SK-N-MC (cell line): ENCODE results near the gene IL4R.

Experiments used
- DNase-seq: peaks from one replicate; pipeline ENCODE4 v3.0.0-alpha.2; 2011; ENCODE audit warnings: low read depth, low spot score
- H3K27ac ChIP-seq: fragments of 200-600 bp; sonication (generic); 2 replicates; pipeline ENCODE4 v1.5.1; 2016; ENCODE audit warnings: mixed run types
- H3K36me3 ChIP-seq: fragments of 200-600 bp; sonication (generic); 2 replicates; pipeline ENCODE4 v1.6.1; 2017; ENCODE audit warnings: antibody characterized with exemption, low read length, mixed read lengths; ENCODE audit not compliant: insufficient read depth
- H3K4me3 ChIP-seq: fragments of 200-600 bp; sonication (generic); 2 replicates; pipeline ENCODE4 v1.5.1; 2016
- H3K9ac ChIP-seq: fragments of 200-600 bp; sonication (generic); 2 replicates; pipeline ENCODE4 v1.8.0; 2017; ENCODE audit warnings: mixed run types, mixed read lengths; ENCODE audit not compliant: insufficient read length
- H3K9me3 ChIP-seq: fragments of 200-600 bp; sonication (generic); 2 replicates; pipeline ENCODE4 v1.6.1; 2017; ENCODE audit warnings: low read depth, mild to moderate bottlenecking, antibody characterized with exemption, low read length, moderate library complexity, mixed read lengths
- EZH2 ChIP-seq: fragments of 200-600 bp; sonication (generic); IDR thresholded peaks from one replicate; pipeline ENCODE4 v1.6.1; 2017; ENCODE audit warnings: antibody characterized with exemption
- FOXP2 ChIP-seq: optimal IDR thresholded peaks from 2 replicates; pipeline ENCODE3; 2011; ENCODE audit warnings: mild to moderate bottlenecking, moderate library complexity; ENCODE audit not compliant: insufficient read depth; ENCODE audit errors: extremely low read length, control extremely low read depth
- POLR2AphosphoS5 ChIP-seq: IDR thresholded peaks from 2 replicates; pipeline ENCODE4 v1.6.1; 2012; ENCODE audit warnings: mild to moderate bottlenecking, low read depth, low read length, borderline replicate concordance

IL4R gene

GRCh38 chr16:27402569-27402963 is 88.8 kb downstream of the IL4R start:
- no peaks in the 10 kb centered on the region for H3K9me3 ChIP-seq
- no peaks in the 10 kb centered on the region for H3K36me3 ChIP-seq
- DNase-seq, result no peak
- no peak overlapping the region for H3K27ac ChIP-seq
- no peak overlapping the region for H3K4me3 ChIP-seq
- no peak overlapping the region for H3K9ac ChIP-seq
- no peak for TF ChIP-seq EZH2
- no peak for TF ChIP-seq POLR2AphosphoS5
- TF ChIP-seq FOXP2, result no peak

DNA sequence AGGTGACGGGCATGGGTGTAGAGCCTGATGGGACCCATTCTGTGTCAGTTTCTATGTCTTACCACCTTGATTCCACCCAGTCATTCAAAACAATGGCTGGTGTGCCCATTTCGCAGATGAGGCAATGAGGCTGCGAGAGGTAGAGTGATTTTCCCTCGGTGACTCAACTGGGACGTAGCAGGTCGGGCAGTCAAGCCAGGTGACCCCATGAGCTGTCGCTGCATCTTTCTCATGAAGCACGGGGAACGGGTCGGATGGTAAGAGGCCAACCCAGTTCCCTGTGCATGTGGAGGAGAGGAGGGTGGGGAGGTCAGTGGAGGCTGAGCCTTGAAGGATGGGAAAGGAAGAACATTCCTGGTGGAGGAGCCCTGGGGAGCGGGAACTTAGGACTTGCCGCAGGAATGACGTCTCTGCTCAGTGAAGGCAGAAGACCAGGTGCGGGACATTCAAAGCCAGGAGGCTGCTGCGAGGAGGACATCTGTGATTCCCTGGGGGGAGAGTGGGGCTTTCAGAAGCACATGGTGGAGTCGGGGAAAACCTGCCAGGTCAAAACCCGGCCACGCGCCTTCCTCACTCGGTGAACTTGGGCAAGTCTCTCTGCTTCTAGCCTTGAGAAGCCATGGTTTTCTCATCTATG is 89.3 kb downstream of the IL4R start:
- Histone ChIP-seq H3K9ac (no peak overlapping the region), H3K4me3 (no peak overlapping the region), H3K9me3 (no peaks in the 10 kb centered on the region), H3K27ac (no peak overlapping the region), H3K36me3 (no peaks in the 10 kb centered on the region)
- TF ChIP-seq EZH2, result no peak
- TF ChIP-seq POLR2AphosphoS5, result no peak
- TF ChIP-seq FOXP2, result no peak
- no peak for DNase-seq

GRCh38 chr16:27403601-27403992 is 89.8 kb downstream of the IL4R start:
- Histone ChIP-seq H3K36me3 (no peaks in the 10 kb centered on the region), H3K9me3 (no peaks in the 10 kb centered on the region), H3K4me3 (no peak overlapping the region), H3K27ac (no peak overlapping the region), H3K9ac (no peak overlapping the region)
- TF ChIP-seq POLR2AphosphoS5 (no peak), FOXP2 (no peak), EZH2 (no peak)
- no peak for DNase-seq

GRCh38 chr16:27404163-27404823 is 90.5 kb downstream of the IL4R start:
- no peak for TF ChIP-seq POLR2AphosphoS5
- no peak for TF ChIP-seq FOXP2
- TF ChIP-seq EZH2, result no peak
- H3K9ac ChIP-seq, result no peak overlapping the region
- H3K9me3 ChIP-seq, result no peaks in the 10 kb centered on the region
- H3K27ac ChIP-seq, result no peak overlapping the region
- no peak overlapping the region for H3K4me3 ChIP-seq
- H3K36me3 ChIP-seq, result no peaks in the 10 kb centered on the region
- DNase-seq, result no peak

DNA sequence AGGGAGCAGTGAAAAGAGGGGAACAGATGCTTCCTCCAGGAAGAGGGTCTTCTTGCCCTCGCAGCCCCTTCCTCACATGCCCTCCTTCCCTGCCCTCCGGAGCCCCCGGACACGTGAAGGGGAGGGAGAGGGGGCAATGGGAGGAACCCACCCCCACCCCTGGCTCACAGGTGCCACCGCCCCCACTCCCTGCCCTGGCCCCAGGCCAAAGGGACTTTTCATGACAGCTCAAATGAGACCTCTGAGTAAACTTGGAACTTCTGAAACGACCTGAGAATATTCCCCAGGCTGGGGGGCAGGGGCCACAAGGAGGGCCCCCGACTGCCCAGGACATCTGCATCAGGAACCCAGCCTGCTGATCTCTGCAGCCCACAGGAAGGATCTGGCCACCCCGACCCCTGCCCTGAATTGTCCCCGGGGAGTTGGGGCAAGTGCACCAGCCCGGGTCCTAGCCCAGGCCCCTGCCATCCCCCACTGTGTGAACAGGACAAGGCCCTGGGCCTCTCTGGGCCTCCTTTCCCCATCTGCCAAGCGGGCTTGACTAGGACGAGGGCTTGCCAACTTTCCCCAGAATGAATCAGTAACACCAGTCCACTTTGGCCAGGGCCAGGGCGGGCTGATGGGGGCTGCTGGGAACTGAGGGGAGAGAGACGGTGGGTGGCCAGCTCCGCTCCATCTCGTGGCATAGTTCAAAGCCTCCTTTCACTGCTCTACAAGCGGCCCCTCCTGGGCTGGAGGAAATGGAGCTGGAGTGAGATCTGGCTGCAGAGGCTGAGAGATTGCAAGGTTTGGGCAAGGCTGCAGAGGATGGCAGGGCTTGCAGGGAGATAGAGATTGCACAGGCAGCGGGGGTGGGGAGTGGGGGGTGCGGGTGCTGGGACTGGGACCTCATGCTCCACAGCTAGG is 92.0 kb downstream of the IL4R start:
- DNase-seq, result no peak
- H3K9ac ChIP-seq, result no peak overlapping the region
- H3K27ac ChIP-seq, result no peak overlapping the region
- no peaks in the 10 kb centered on the region for H3K9me3 ChIP-seq
- TF ChIP-seq FOXP2, result no peak
- TF ChIP-seq EZH2, result no peak
- no peak for TF ChIP-seq POLR2AphosphoS5
- no peaks in the 10 kb centered on the region for H3K36me3 ChIP-seq
- H3K4me3 ChIP-seq, result no peak overlapping the region

- Histone ChIP-seq H3K27ac (no peak overlapping the region), H3K36me3 (no peaks in the 10 kb centered on the region), H3K9ac (no peak overlapping the region), H3K9me3 (no peaks in the 10 kb centered on the region), H3K4me3 (no peak overlapping the region)
- TF ChIP-seq FOXP2, result no peak
- TF ChIP-seq POLR2AphosphoS5, result no peak
- TF ChIP-seq EZH2, result no peak
- DNase-seq, result no peak
These were observed 92.8 kb downstream of the IL4R start for GRCh38 chr16:27406511-27407128.

DNA sequence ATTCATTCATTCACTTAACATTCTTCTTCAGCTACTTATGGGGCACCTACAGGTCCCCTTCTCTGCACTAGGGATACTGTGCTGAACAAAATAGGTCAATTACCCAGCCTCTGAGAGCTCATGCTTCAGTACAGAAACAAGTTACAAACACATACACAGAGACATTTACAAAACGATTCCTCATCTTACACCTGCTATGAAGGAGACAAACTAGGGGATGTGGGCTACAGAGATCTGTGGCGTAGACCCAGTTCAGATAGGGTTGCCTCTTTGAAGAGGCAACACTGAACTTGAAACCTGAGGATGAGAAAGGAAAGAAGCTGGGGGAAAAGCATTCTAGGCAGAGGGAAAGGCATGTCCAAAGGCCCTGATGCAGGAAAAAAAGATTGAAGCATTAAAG is 93.4 kb downstream of the IL4R start:
- H3K27ac ChIP-seq, result no peak overlapping the region
- DNase-seq, result no peak
- no peak overlapping the region for H3K4me3 ChIP-seq
- no peak overlapping the region for H3K9ac ChIP-seq
- no peaks in the 10 kb centered on the region for H3K9me3 ChIP-seq
- H3K36me3 ChIP-seq, result no peaks in the 10 kb centered on the region
- TF ChIP-seq EZH2 (no peak), FOXP2 (no peak), POLR2AphosphoS5 (no peak)
